Subcutaneous adipose tissue (tissue), 4 donors: ENCODE data around the gene KCNA1. TPM values are rescaled to one million over a fixed set of nuclear protein-coding genes. Genes with fewer than 3 reads are reported as not detected.

Experiments
- total RNA-seq, 4 donors: library from RNA; depleted of rRNA; stranded (reverse); fragments of >200 nt; gene quantifications; one replicate each; pipeline ENCODE4 v1.1.0, GENCODE V29; 2016
- TF ChIP-seq, protein P1 (sequence below): fragments of 450-650 bp; IDR thresholded peaks from one replicate; pipeline ENCODE4 v1.5.1; 2016; ENCODE audit warnings: low read depth, mild to moderate bottlenecking, control low read depth, antibody characterized with exemption, moderate library complexity

KCNA1 gene
- total RNA-seq: 1 to 10 TPM in 2 of 4 donors, under 1 TPM in 1, not detected in 1; 0.34 to 1.8 (median 1.1) TPM

DNA sequence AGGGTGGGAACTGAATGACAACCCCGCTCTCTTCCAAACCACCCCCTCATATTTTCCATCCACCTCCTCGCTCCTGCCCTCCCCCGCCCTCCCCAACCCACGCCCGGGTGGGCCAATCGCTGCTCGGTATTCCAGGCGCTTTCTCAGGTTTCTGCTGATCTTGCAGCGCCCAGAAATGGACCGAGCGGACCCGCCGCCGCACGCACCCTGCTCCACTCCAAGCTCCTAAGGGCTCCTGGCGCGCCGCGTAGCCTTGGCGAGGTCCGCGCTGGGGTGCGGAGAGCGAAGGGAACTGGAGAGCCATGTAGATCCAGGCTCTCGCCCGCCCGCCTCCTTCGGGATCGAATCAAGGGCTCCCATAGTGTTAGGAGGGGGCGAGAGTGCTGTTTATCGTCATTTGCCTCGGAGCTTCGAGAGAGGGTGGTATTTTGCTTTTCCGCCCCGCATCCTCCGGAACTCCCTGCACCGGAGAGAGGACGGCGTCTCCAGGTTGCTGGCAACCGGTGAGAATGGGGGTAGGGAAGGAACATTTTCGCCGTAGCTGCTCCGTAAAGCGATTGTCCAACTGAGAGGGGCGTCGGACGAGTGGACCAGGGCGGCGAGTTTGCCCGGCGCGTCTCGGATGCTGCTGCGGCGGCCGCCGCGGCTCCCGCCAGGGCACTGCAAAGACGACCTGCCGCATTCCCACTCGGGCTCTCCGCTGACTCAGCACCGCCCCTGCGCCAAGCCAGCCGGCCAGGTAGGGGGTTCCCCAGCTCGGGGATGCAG lies at the start of gene KCNA1:
Gene KCNA1 (plus strand): TSS at position 172 of the 768 bp plus-strand sequence. CDS start 1,474 bp downstream, outside the sequence.
- TF ChIP-seq, protein P1, sequence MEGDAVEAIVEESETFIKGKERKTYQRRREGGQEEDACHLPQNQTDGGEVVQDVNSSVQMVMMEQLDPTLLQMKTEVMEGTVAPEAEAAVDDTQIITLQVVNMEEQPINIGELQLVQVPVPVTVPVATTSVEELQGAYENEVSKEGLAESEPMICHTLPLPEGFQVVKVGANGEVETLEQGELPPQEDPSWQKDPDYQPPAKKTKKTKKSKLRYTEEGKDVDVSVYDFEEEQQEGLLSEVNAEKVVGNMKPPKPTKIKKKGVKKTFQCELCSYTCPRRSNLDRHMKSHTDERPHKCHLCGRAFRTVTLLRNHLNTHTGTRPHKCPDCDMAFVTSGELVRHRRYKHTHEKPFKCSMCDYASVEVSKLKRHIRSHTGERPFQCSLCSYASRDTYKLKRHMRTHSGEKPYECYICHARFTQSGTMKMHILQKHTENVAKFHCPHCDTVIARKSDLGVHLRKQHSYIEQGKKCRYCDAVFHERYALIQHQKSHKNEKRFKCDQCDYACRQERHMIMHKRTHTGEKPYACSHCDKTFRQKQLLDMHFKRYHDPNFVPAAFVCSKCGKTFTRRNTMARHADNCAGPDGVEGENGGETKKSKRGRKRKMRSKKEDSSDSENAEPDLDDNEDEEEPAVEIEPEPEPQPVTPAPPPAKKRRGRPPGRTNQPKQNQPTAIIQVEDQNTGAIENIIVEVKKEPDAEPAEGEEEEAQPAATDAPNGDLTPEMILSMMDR: no peak

DNA sequence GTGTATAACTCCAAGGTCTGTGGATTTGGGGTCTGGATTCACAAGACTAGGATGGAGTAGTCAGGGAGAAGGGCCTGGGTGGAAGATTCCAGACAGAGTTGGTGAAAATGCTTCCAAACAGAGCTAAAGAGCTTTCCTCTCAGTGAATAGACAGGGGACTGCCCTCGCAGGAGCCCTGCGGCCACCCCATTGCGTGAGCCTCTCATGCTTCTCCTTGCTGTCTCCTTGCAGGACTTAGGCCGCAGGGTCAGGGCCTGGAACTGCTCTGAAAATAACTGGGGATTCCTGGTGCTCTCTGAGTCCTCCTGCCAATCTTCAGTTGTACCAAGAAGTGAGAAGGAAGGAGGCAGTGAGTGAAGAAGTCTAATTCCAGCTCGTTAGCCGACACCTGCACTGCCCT lies 49.0 kb upstream of the KCNA1 start:
- TF ChIP-seq, protein P1: no peak

GRCh38 chr12:4862809-4863208 lies 46.9 kb upstream of the KCNA1 start:
- TF ChIP-seq, protein P1: no peak

DNA sequence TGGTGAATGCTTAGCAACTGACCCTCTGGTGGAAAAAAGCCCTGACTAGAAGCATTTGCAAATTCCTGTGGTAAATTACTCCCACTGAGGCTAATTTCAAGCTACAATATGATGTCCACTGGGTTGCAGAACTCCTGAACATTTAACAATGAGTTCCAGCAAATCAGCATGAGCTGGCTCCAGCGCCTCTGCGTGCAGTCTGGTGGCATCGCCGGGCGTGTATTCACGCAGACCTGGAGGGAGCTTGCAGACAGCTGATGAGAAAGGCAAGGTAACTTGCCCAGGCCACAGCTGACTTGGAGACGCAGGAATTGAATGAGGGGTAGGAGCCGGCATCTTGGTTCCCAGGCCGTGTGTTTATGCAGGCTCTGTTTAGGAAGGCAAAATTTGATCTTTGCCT lies 45.1 kb upstream of the KCNA1 start:
- TF ChIP-seq, protein P1: no peak

- TF ChIP-seq, protein P1: no peak
These were observed 44.5 kb upstream of the KCNA1 start for GRCh38 chr12:4865246-4865645.

GRCh38 chr12:4866299-4866698 lies 43.4 kb upstream of the KCNA1 start:
- TF ChIP-seq, protein P1: no peak

- TF ChIP-seq, protein P1: no peak
These were observed 42.3 kb upstream of the KCNA1 start for GRCh38 chr12:4867384-4867783.
